A673 (cell line): Measurements from ENCODE around the gene CCDC18.

Experiments used
- CTCF ChIP-seq: fragments of 300-800, 200-600 bp; sonication (generic); conservative IDR thresholded peaks from 2 replicates; pipeline ENCODE4 v1.5.1; 2017; ENCODE audit warnings: low read depth, mild to moderate bottlenecking, antibody characterized with exemption, low read length, moderate library complexity, mixed read lengths
- EZH2 ChIP-seq: fragments of 200-600 bp; sonication (generic); IDR thresholded peaks from 2 replicates; pipeline ENCODE4 v1.6.1; 2017; ENCODE audit warnings: borderline replicate concordance, low read depth, mild to moderate bottlenecking, mixed read lengths, antibody characterized with exemption, low read length; ENCODE audit not compliant: poor library complexity, severe bottlenecking

- TF ChIP-seq CTCF, result no peak
- no peak for TF ChIP-seq EZH2
Measured at GRCh38 chr1:93172778-93173177, 7.7 kb upstream of the CCDC18 start.
